OCI-LY3 (cell line): ENCODE data around the gene SLC25A25.

Experiments
- CTCF ChIP-seq: fragments of 200-600, 300-600 bp; sonication (generic); IDR thresholded peaks from 2 replicates; pipeline ENCODE4 v1.5.1; 2014; ENCODE audit warnings: antibody characterized with exemption, low read length, low read depth
- EZH2phosphoT487 ChIP-seq: fragments of 200-600 bp; shearing (Covaris generic); IDR thresholded peaks from 2 replicates; pipeline ENCODE4 v1.6.1; 2018; ENCODE audit warnings: antibody characterized with exemption, mixed run types, low read depth

- TF ChIP-seq CTCF (no peak), EZH2phosphoT487 (no peak)
These were observed 52.2 kb downstream of the SLC25A25 start for GRCh38 chr9:128120061-128120740.
